IMR-90 (cell line): ENCODE measurements around the gene PAAF1. TPM values are rescaled to one million over a fixed set of nuclear protein-coding genes. Genes with fewer than 3 reads are reported as not detected.

ENCODE experiments used
- ATAC-seq: fragments of 200-7000 bp; cut with Tn5 transposase; 2 replicates; pipeline ENCODE4 v1.9.1; 2020; ENCODE audit warnings: low read depth, mild to moderate bottlenecking, moderate library complexity
- BruUV-seq: library from RNA; stranded (reverse); fragments of 400-500 nt; replicated peaks from 2 replicates; lab custom pipeline; 2021; lab: Mats Ljungman, UMichigan
- CTCF ChIA-PET: fragments of 300-600 bp; formaldehyde crosslinking; extraction: SDS; loops from one replicate; lab custom pipeline; 2021; ENCODE audit warnings: antibody characterized with exemption; lab: Yijun Ruan, JAX
- POLR2A ChIA-PET: fragments of 300-600 bp; sonication (Branson Sonifier 250); formaldehyde crosslinking; loops from one replicate; lab custom pipeline; 2022; ENCODE audit warnings: antibody characterized with exemption; ENCODE audit not compliant: unreplicated experiment; lab: Charles Lee
- DNase-seq: peaks from one replicate; pipeline ENCODE4 v3.0.0; 2013
- H2AFZ ChIP-seq: replicated peaks from 2 replicates; pipeline ENCODE3; 2013; ENCODE audit warnings: low read length, mild to moderate bottlenecking; ENCODE audit not compliant: poor library complexity
- H2AK5ac ChIP-seq: 2 replicates; pipeline ENCODE4 v1.6.1; 2013; ENCODE audit warnings: low read depth, low read length, inconsistent platforms
- H2AK9ac ChIP-seq: replicated peaks from 2 replicates; pipeline ENCODE3; 2013; ENCODE audit warnings: mild to moderate bottlenecking, low read depth, low read length, moderate library complexity; ENCODE audit not compliant: poor library complexity
- H2BK120ac ChIP-seq: 2 replicates; pipeline ENCODE4 v1.6.1; 2013; ENCODE audit warnings: low read depth, low read length, inconsistent platforms
- H2BK15ac ChIP-seq: 3 replicates; pipeline ENCODE4 v1.6.1; 2013; ENCODE audit warnings: low read depth, low read length, inconsistent platforms
- H2BK20ac ChIP-seq: 2 replicates; pipeline ENCODE4 v1.6.1; 2013; ENCODE audit warnings: low read depth, mild to moderate bottlenecking, inconsistent platforms, low read length, moderate library complexity
- H2BK5ac ChIP-seq: 2 replicates; pipeline ENCODE4 v1.6.1; 2013; ENCODE audit warnings: mild to moderate bottlenecking, low read depth, low read length, inconsistent platforms; ENCODE audit not compliant: poor library complexity, severe bottlenecking
- H3K14ac ChIP-seq: replicated peaks from 2 replicates; pipeline ENCODE4 v1.6.1; 2013; ENCODE audit warnings: low read depth, low read length, inconsistent platforms
- H3K18ac ChIP-seq: 2 replicates; pipeline ENCODE4 v1.6.1; 2013; ENCODE audit warnings: low read depth, low read length, control low read depth
- H3K23ac ChIP-seq: 2 replicates; pipeline ENCODE4 v1.6.1; 2013; ENCODE audit warnings: low read depth, low read length, inconsistent platforms
- H3K27ac ChIP-seq: 2 replicates; pipeline ENCODE4 v1.5.1; 2013; ENCODE audit warnings: mild to moderate bottlenecking, control low read depth, low read length; ENCODE audit not compliant: insufficient read depth
- H3K27me3 ChIP-seq: 2 replicates; pipeline ENCODE4 v1.6.1; 2013; ENCODE audit warnings: low read length; ENCODE audit not compliant: control insufficient read depth, insufficient read depth
- H3K36me3 ChIP-seq: 2 replicates; pipeline ENCODE4 v1.6.1; 2013; ENCODE audit warnings: low read length, mixed read lengths; ENCODE audit not compliant: control insufficient read depth, insufficient read depth
- H3K4ac ChIP-seq: 2 replicates; pipeline ENCODE4 v1.6.1; 2013; ENCODE audit warnings: low read depth, low read length, inconsistent platforms
- H3K4me1 ChIP-seq: 2 replicates; pipeline ENCODE4 v1.6.1; 2013; ENCODE audit warnings: low read length, mixed read lengths; ENCODE audit not compliant: control insufficient read depth, insufficient read depth
- H3K4me2 ChIP-seq: 2 replicates; pipeline ENCODE4 v1.6.1; 2013; ENCODE audit warnings: low read depth, mild to moderate bottlenecking, control low read depth, low read length, moderate library complexity
- H3K4me3 ChIP-seq: 2 replicates; pipeline ENCODE4 v1.5.1; 2013; ENCODE audit warnings: low read depth, mild to moderate bottlenecking, control low read depth, low read length, moderate library complexity; ENCODE audit not compliant: insufficient read depth
- H3K56ac ChIP-seq: 2 replicates; pipeline ENCODE4 v1.6.1; 2013; ENCODE audit warnings: low read length, inconsistent platforms; ENCODE audit not compliant: insufficient read depth; ENCODE audit errors: extremely low read depth
- H3K79me1 ChIP-seq, 2 experiments: 2 replicates each; pipeline ENCODE4 v1.6.1; 2013; ENCODE audit warnings: low read length in 2 of 2, inconsistent platforms in 1 of 2, low read depth in 1 of 2
- H3K9ac ChIP-seq: 2 replicates; pipeline ENCODE4 v1.6.1; 2013; ENCODE audit warnings: low read depth, low read length, control low read depth
- H3K9me1 ChIP-seq: 2 replicates; pipeline ENCODE4 v1.6.1; 2013; ENCODE audit warnings: low read length, inconsistent platforms; ENCODE audit not compliant: insufficient read depth
- H3K9me3 ChIP-seq: 2 replicates; pipeline ENCODE4 v1.6.1; 2013; ENCODE audit warnings: low read length; ENCODE audit not compliant: control insufficient read depth, insufficient read depth
- H4K20me1 ChIP-seq: 2 replicates; pipeline ENCODE4 v1.6.1; 2013; ENCODE audit warnings: low read length, inconsistent platforms; ENCODE audit not compliant: insufficient read depth
- H4K5ac ChIP-seq: 2 replicates; pipeline ENCODE4 v1.6.1; 2013; ENCODE audit warnings: mild to moderate bottlenecking, low read depth, low read length, control low read depth
- H4K8ac ChIP-seq, 2 experiments: 2 replicates each; pipeline ENCODE4 v1.6.1; 2013; ENCODE audit warnings: low read depth in 2 of 2, low read length in 2 of 2, control low read depth in 1 of 2, inconsistent platforms in 1 of 2
- H4K91ac ChIP-seq: 2 replicates; pipeline ENCODE4 v1.6.1; 2013; ENCODE audit warnings: low read depth, low read length, inconsistent platforms; ENCODE audit not compliant: insufficient read depth
- BHLHE40 ChIP-seq: fragments of 150-350 bp; IDR thresholded peaks from 2 replicates; pipeline ENCODE4 v1.6.1; 2016; ENCODE audit warnings: mild to moderate bottlenecking, low read depth, low read length
- CEBPB ChIP-seq: IDR thresholded peaks from 2 replicates; pipeline ENCODE4 v1.6.1; 2012; ENCODE audit warnings: low read depth, low read length, improper control_type of control experiment
- CHD1 ChIP-seq: IDR thresholded peaks from 2 replicates; pipeline ENCODE4 v1.6.1; 2012; ENCODE audit warnings: low read depth, low read length, improper control_type of control experiment
- CTCF ChIP-seq: conservative IDR thresholded peaks from 2 replicates; pipeline ENCODE4 v1.5.1; 2012; ENCODE audit warnings: mild to moderate bottlenecking, low read depth, low read length, improper control_type of control experiment
- ELK1 ChIP-seq: fragments of 150-350 bp; IDR thresholded peaks from 2 replicates; pipeline ENCODE4 v1.6.1; 2016; ENCODE audit warnings: low read depth, mild to moderate bottlenecking, low read length, moderate library complexity, borderline replicate concordance
- FOS ChIP-seq: fragments of 150-350 bp; IDR thresholded peaks from 2 replicates; pipeline ENCODE4 v1.6.1; 2016; ENCODE audit warnings: low read depth, low read length
- MAFK ChIP-seq: IDR thresholded peaks from 2 replicates; pipeline ENCODE4 v1.6.1; 2012; ENCODE audit warnings: low read depth, low read length, improper control_type of control experiment
- MAZ ChIP-seq: IDR thresholded peaks from 2 replicates; pipeline ENCODE4 v1.6.1; 2012; ENCODE audit warnings: low read depth, mild to moderate bottlenecking, low read length, improper control_type of control experiment, moderate library complexity, borderline replicate concordance
- MXI1 ChIP-seq: IDR thresholded peaks from 2 replicates; pipeline ENCODE4 v1.6.1; 2012; ENCODE audit warnings: low read depth, mild to moderate bottlenecking, low read length, moderate library complexity, borderline replicate concordance
- NFE2L2 ChIP-seq: fragments of 150-350 bp; IDR thresholded peaks from 2 replicates; pipeline ENCODE4 v1.6.1; 2016; ENCODE audit warnings: low read depth, mild to moderate bottlenecking, low read length
- POLR2A ChIP-seq: IDR thresholded peaks from 2 replicates; pipeline ENCODE4 v1.6.1; 2012; ENCODE audit warnings: mild to moderate bottlenecking, low read depth, low read length
- RAD21 ChIP-seq: IDR thresholded peaks from 2 replicates; pipeline ENCODE4 v1.6.1; 2012; ENCODE audit warnings: low read length, improper control_type of control experiment
- RCOR1 ChIP-seq: IDR thresholded peaks from 2 replicates; pipeline ENCODE4 v1.6.1; 2012; ENCODE audit warnings: mild to moderate bottlenecking, low read length, improper control_type of control experiment; ENCODE audit not compliant: insufficient replicate concordance
- RFX5 ChIP-seq: IDR thresholded peaks from 2 replicates; pipeline ENCODE4 v1.8.0; 2012; ENCODE audit warnings: low read depth, mild to moderate bottlenecking, low read length, moderate library complexity
- SMC3 ChIP-seq: fragments of 150-350 bp; IDR thresholded peaks from 2 replicates; pipeline ENCODE4 v1.6.1; 2016; ENCODE audit warnings: low read depth, mild to moderate bottlenecking, antibody characterized with exemption, low read length, moderate library complexity
- USF2 ChIP-seq: fragments of 150-350 bp; IDR thresholded peaks from 2 replicates; pipeline ENCODE4 v1.6.1; 2017; ENCODE audit warnings: mild to moderate bottlenecking, antibody characterized with exemption, low read length, low read depth
- WGBS, 2 experiments: methylation state at CpG; one replicate each; pipeline versions ENCODE4 v1.1.5 to v1.1.7; 2013; ENCODE audit warnings: missing lambda C conversion rate in 2 of 2; ENCODE audit not compliant: insufficient read length in 1 of 2; ENCODE audit errors: extremely low coverage in 2 of 2; 5-methylcytosine and 5-hydroxymethylcytosine counted together
- dilution Hi-C: fragments of 300-500 bp; cut with HindIII; formaldehyde crosslinking; loops from one replicate; pipeline ENCODE4 v1.14.3; 2018; ENCODE audit warnings: low sequenced_read_pairs; ENCODE audit not compliant: unreplicated experiment
- in situ Hi-C: fragments of 300-500 bp; cut with MboI; formaldehyde crosslinking; loops from 3 replicates; pipeline ENCODE4 v1.14.3; 2019; ENCODE audit warnings: low sequenced_read_pairs, inconsistent platforms, mixed read lengths
- intact Hi-C: fragments of 100-400 bp; cut with micrococcal nuclease; formaldehyde crosslinking; loops from 2 replicates; pipeline ENCODE4 v1.10.0; 2022
- polyA plus RNA-seq, 3 experiments: library from polyadenylated mRNA; depleted of rRNA; stranded (reverse); fragments of >200 nt; gene quantifications; 2 replicates each; pipeline ENCODE4 v1.2.3, GENCODE V29; 2012; ENCODE audit warnings: low replicate concordance in 1 of 3
- total RNA-seq: library from RNA; depleted of rRNA; stranded (reverse); fragments of >200 nt; gene quantifications from 2 replicates; pipeline ENCODE4 v1.2.3, GENCODE V29; 2012

PAAF1 gene
- total and polyA plus RNA-seq, 2 of the 4 experiments (the other 2 are of a cell fraction), result 15.1 to 16.4 TPM

- Histone ChIP-seq H3K79me1 (no peaks in the 10 kb centered on the region), H2BK120ac (no peak overlapping the region), H3K18ac (no peak overlapping the region), H4K8ac (no peak overlapping the region), H3K9ac (no peak overlapping the region), H3K4me3 (no peak overlapping the region), H3K56ac (no peak overlapping the region), H3K9me3 (peaks cover 9% of the 10 kb centered on the region), H2AFZ (no peak overlapping the region), H2BK20ac (no peak overlapping the region), H3K4me2 (no peak overlapping the region), H3K4ac (no peak overlapping the region), H3K23ac (no peak overlapping the region), H3K9me1 (0 out of 2 replicates have a peak, but pooled peaks cover 4% of the 10 kb centered on the region), H3K27ac (no peak overlapping the region), H2AK9ac (no peak overlapping the region), H3K36me3 (no peaks in the 10 kb centered on the region), H4K5ac (no peak overlapping the region), H2BK5ac (no peak overlapping the region), H2BK15ac (no peak overlapping the region), H4K91ac (no peak overlapping the region), H3K27me3 (no peaks in the 10 kb centered on the region; the same call in none of the 2 replicates), H2AK5ac (no peak overlapping the region), H4K20me1 (no peaks in the 10 kb centered on the region), H3K4me1 (no peaks in the 10 kb centered on the region), H3K14ac (no peak overlapping the region)
- ATAC-seq (no peak), DNase-seq (no peak)
- no TSS peak for BruUV-seq
- dilution Hi-C loops, result no loop called here
- in situ Hi-C loops, result no loop called here
- ChIA-PET POLR2A (no interaction called here), CTCF (no interaction called here)
- no peak for TF ChIP-seq ELK1
- TF ChIP-seq MAFK, result no peak
- TF ChIP-seq BHLHE40, result no peak
- no peak for TF ChIP-seq RFX5
- TF ChIP-seq USF2, result no peak
- no peak for TF ChIP-seq NFE2L2
- TF ChIP-seq MAZ, result no peak
- TF ChIP-seq FOS, result no peak
- no peak for TF ChIP-seq CEBPB
- TF ChIP-seq SMC3, result no peak
- no peak for TF ChIP-seq CTCF
- TF ChIP-seq CHD1, result no peak
- no peak for TF ChIP-seq MXI1
- TF ChIP-seq RCOR1, result no peak
- no peak for TF ChIP-seq RAD21
- TF ChIP-seq POLR2A, result no peak
- intact Hi-C loops, result no loop called here
- WGBS, 2 experiments, result 90% methylated on average over 6 of the region's 10 CpGs; no CpG with 5 or more reads in 1 of the 2 experiments
Observed at GRCh38 chr11:73944901-73945300, 68.1 kb downstream of the PAAF1 start.
